Suppressor macrophage treated with lipopolysaccharide for 1 hour (primary cell): ENCODE results near the gene FLRT2.

Experiments used
- DNase-seq, 3 donors: peaks; one replicate each; pipeline ENCODE4 v3.0.0-alpha.2; 2020 to 2022

The FLRT2 gene

DNA sequence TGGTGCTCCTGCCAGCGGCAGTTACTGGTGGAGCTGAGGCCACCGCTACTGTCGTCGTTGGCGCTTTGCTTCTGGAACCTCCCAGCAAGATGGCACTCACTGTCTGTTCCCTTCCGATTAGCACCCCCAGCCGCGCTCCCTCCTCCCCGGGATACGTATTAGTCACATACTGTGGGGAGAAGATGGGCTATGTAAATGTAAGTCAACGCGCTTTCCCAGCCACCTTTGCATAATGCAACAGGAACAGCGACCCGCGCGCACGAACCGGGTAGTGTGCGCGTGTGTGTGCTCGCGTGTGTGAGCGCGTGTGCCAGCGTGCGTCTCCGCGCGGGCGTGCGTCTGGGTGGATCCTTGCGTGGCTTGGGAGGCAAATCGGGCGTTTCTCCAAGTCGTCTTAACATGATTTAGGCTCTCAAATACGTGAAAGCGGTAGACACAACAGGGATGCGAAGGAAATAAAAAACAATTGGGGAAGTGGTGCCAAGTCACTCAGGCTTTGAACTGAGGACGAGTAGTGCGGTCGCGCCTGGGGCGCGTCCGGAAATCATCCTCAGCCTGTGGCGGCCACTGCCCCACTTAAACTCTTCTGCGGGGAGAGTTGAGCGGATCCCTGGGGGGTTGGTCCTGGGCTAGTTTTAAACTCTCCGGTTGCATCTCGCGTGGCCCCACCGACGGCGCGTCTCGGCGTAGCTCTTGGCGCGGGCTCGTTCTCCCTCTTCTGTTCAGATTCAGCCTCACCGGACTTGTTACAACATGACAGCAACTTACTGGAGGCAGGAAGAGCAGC, 1.8 kb downstream of the FLRT2 start:
- DNase-seq, result peak; percentile 75 to 83 (median 83)

DNA sequence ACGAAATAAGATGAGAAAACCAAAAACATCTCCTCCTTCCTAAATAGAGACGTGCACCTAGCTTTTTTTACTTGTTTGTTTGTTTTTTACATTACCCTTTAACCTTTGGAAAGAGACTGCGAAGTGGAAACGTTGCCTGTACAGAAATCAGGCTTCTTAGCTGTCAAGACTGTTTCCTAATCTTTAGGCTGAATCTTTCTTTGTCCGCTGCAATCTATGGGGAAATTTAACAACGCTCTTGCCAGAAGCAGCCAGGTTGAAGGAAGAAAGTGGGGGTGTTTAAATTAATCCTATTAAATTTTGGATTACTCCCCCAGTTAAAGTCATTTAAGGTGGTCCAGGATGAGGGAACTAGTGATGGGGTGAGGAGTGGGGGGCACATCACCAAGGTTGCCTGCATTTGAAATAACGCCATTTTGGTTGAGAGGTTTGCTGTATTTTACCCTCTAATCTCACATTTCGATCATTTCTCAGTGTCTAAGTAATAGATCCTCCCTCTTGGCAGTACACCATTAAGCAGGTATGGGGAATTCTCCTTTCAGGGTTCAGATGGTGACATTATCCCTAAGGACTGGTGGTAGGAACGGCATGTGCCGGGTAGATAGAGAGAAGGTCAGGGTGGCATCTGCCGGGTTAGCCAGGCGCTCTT, 2.6 kb downstream of the FLRT2 start:
- no peak for DNase-seq

DNA sequence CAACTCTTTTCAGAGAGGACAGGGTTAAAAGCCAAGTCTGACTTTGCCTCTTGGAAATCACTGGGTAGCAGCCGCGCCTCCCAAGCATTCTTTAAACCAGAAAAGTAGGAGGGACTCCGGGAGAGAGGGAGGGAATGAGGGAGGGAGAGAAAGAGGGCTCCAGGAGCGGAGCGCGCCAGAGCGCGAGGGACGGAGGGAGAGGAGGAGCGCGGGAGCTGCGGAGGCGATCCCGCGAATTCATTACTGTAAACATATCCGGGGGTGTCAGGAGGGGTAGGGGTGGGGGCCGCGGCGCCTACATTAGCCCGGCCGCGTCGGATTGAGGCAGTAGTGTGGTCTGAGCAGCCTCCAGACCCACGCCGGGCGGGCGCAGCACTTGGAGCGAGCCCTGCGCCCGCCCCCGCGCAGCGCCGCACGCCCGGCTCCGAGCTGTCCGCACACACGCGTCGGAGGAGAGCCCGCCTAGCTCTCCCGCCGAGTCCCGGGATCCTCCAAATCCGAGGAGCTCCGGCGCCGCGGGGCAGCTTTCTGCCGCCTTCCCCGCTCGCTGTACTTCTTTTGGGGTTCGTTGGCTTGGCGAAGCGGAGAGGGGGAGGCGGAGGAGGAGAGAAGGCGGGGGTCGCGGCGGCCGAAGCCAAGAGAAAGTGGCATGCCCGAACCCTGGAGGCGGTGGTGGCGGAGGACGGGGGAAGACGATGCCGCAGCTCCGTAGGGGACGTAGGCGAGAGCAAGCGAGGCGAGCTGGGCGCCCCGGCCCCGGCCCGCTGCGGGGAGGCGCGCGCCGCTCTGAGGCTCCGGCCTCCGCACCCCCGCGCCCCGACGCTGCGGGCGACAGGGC, 3.3 kb downstream of the FLRT2 start:
- DNase-seq, result peak; percentile 49 to 78 (median 62)

DNA sequence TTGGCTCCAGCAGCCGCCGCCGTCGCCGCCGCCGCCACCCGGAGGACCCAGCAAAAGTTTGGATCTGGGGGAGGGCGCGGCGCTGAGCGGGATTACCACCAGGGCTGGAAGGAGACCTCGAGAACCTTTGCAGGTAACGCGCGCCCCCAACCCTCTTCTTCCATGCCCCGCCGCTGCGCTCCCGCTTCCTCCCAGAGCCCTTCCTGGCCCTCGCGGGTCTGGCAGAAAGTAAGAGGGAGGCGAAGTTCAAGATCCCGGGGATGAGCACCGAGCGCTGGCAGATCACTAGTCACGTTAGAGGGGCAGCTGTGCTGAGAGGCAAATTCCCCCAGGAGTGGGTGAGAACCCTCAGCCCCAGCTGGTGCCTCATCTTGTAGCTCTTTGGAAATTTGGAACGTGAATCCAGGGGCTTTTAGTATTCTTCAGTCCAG, 3.9 kb downstream of the FLRT2 start:
- DNase-seq, result peak; percentile 46 to 59 (median 53)

DNA sequence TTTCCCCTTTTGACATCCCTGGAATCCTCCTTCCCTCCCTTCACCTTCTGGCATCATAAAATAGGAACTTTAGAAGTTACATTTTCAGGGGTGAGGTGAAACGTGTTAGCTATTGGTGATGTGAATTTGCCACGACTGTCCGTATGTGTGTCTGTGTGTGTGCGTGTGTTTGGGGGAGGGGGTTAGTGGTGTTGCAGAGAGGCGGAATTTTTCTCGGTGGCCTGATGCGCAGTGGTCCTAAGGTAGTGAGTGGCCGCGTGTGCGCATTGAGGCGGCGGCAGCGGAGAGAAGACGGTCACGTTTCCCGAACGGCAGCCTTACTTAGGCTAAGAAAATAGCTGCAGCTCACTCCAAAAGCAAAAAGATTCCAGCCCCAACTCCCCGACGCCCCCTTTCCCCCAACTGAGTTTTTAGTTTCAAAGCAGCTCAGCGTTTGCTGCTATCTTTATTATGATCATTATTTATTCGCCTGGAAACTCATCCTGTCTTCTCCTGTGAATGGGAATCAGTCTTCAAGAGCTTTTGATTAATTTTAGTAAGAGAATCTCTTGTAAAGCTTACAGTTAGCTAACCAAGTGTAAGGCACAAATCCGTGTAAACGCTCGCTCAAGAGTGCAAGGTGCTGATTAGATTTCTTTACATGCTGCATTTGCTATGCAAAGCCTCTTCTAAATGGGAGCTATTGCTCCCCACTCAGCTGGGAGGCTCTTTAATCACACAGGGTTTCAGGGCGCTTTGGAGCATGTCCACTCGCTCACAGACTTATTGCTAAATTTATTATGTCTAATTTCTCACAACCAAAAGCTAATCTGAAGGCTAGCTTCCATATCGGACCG, 4.7 kb downstream of the FLRT2 start:
- peak; percentile 10 to 38 (median 29) for DNase-seq

DNA sequence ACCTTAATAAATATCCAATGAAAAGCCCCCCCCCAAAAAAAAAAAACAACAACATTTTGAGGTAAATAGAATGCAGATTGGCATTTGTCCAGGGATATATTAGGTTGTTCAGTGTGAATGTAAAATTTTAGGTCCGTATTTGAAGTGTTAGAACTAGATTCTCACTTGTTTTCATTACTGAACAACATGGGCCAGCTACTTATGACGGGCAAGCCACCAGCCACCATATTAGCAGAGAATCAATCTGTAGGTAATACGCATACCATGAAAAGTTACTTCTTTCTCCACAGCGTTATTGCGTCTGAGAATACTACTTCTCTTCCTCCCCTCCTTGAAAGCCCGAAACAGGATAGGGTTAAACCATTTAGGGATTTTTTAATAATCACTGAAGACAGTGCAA, 5.4 kb downstream of the FLRT2 start:
- no peak for DNase-seq

DNA sequence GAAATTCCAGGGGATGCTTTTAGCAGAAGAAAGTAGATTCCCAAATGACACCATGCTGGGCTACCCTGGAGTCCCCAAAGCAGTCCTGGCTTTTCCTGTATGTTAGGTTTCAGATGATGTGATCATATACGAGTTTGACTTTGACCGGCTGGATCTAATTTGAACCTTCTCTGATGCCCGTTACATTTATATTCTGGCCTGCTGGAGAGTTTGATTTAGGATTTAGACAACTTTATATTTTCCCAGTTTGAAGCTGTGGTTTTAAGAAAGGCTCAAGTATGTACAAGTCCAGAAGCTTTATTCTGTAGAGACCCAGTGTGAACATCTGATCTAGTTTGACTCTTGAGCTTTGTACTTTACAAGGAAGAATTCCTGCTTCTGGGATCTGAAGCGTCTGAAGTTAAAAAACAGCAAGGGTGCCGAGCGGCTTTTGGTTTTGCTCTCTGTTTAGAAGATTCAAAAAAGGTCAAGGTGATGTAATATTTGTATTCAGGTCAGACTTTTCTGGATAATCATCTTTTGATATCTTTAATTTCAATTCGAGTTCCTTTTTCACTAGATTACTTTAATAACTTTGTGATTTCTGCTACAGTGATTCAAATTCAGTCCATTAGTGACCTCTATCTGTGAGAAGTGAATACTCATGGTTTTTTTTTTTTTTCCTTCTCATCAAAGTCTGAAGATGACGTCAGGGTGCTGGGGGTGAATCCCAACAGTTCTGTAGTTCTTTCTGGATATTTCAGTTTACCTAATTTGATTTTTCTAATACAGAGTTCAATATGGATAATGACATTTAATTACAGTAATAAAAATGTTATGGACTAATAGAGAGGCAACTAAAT, 6.3 kb downstream of the FLRT2 start:
- peak; percentile 74 to 86 (median 84) for DNase-seq

DNA sequence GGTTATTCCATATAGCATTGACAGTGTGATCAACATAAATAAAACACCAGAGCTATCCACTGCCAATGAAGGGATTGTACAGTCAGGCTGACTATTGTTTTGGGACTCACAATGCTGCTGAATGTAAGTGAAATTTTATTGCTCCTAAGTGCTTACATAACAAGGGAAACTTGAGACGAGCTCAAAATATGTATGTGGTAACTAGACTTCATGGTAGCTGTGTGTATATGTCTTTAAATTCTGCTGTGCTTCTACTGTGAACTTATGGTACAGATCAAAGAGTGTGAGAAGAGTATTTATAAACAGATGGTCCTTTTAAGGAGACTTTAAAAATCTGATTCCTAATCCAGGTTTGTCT, 6.9 kb downstream of the FLRT2 start:
- peak; percentile 27 to 44 (median 44) for DNase-seq

DNA sequence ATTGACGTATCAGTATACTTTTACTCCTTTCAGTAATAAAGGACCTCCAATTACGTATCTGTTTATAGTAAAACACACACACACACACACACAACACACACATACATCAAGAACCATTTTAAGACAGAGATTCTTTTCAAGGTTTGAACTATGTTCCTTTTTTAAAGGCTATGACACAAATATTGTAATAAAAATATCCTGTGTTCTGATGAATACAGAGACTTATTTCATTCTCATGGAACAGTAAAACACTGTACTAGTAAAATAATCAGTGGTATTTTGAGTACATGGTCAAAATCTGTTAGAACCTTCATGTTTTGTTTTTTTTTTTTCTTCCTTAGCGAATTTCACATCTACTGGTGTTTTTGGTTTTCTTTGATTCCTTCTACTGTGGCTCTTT, 7.6 kb downstream of the FLRT2 start:
- DNase-seq, result no peak

DNA sequence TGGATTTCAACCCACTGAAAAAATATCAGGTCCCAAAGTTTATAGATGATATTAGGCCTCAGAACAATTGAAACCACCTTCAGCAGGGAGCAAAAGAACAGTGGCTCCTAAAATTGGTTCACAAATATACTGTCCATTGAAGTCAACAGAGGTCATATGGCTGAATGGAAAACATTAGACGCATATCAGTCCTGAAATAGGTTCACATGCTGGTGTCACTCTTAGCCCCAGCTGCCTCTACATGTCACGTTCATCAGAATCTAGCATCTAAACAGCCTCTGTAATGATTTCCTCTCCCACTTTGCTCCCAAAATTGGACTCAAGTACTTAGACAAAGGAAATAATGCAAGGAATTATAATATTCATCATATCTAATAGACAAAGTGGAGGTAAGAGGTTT, 8.7 kb downstream of the FLRT2 start:
- no peak for DNase-seq

DNA sequence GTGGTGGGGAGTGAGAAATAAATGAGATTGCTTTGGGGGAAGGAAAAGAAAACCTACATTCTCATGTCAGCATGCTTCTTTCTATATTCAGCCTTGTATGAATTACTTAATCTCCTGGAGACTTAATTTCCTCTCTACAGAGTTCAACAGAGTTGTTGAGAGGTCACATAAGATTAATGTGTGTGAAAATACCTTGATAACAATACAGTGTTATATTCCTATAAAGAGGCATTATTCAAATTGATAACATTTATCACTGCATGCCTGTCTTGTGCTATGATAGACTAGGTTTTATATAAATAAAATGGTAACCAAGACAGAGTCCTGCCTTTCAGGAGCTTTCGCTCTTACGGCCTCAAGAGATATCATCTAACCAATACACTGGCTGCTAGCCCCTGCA, 9.6 kb downstream of the FLRT2 start:
- DNase-seq, result no peak

DNA sequence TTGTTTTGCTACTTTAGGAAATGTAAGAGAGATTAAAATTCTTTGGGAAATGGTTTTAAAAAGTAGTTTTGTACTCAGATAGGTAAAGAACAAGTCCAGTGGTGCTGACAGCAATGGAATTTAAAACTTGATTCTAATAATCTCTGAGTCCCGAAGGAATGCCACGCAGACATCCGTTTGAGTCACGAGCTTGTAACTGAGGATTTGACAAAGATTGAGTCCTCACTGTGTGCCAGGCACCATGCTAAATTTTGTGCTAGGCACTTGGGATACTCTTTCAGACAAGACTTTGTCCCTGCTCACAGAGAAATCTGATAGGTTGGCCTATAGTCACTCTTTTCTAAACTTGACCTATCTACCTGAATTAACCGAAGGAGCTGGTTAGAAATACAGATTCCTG, 12.7 kb downstream of the FLRT2 start:
- DNase-seq, result no peak

DNA sequence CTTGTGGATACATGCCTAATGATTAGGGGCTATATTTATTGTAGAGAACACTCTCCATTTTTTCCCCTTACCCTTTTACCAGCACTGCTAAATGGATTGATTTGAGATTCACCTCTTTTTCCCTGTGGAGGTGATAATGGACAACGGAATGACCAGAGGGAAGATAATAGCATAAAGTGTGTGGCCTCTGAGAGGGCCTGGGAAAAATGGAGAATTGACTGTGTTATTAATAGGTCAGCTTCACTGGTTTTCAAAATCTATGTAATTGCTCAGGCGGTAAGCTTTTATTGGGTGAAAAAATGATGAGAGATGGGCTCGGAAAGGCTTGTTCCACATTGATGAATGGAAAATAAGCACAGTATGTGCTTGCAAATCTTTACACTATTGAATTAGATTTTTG, 15.8 kb downstream of the FLRT2 start:
- no peak for DNase-seq

DNA sequence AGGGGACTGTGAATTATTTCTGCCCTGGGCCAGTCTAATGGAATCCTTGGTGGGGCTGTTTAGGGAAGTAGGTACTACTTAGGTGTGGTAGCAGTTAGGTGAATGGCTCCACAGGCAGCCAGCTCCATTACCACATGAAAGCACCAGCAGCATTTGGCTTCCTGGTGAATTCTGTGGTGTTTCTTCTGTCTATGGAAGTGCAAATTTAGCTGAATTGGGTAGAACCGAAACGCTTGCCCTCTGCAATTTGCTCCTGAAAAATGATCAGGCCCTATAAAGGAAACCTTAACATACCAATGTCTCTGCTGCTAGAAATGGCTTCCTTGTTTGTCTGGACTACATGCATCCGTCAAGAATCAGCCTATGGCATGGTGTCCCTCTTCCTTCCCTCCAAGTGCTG, 16.4 kb downstream of the FLRT2 start:
- DNase-seq, result no peak

DNA sequence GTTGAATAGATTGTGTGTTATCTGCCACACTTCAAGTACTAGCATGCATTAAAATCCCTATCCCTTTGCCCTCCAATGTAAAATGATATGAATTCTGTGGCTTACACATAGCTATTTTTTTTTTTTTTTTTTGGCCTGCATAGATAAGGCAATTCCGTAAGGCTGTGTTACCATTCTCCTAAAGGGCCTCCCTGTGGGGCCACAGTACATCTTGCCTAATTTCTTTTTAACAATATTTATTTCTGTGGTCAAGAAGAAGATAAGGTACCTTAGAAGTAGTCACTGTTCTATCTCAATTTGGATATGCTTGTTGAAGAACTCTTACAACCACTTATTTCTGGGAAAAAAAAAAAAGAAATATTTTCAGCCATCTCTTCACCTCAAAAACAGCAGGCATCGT, 19.8 kb downstream of the FLRT2 start:
- no peak for DNase-seq

DNA sequence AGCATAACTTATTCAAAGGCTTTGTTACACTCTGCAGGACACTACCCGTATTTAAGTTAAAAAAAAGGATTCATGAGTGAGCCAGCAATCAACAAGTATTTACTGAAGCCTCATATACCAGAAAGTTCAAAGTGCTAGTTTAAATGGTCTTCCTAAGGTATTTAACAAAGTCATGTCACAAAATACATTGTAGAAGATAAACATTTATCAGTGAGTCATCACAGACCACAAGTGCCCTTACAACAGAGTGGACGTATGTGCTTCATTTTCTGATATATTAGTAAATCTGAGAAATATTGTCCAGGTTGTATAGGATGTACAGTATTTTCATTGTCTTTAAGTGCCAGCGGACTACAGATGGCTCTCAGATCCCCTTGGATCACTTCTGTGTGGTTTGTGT, 24.2 kb downstream of the FLRT2 start:
- no peak for DNase-seq

DNA sequence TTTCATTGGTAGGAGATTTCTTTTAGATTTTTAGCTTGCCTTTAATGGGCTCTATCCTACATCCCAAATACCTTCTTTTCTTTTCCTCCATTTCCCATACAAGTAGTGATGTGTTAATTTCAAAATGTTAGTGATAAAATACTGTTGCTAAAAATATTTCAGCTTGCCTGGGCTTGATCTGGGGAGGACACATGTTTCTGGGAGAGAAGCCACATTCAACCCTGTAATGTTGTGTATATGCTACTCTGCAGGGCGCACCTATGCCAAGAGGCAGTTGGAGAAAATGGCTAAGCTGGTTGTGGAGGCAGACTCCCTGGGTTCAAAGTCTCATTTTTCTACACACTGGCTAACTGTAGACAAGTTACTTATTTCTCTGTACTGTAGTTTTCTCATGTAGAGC, 26.3 kb downstream of the FLRT2 start:
- DNase-seq, result no peak

DNA sequence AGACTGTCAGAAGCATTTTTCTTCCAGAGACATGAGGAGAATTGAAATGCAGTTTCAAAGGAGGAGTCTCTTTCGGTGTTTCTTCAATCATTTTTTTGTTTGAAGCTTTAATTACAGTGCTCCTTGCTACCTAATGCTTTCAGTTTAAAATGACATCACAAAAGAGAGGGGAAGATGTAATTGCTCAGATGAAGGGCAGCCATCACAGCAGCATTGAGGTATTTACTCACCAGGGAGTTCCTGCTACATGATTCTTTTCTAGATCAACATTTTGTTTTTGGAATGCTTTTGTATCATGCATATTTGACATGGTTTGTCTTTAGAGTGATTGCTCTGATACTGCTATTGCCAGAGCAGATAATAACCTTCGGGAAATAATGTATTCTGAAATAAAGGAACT, 28.6 kb downstream of the FLRT2 start:
- no peak for DNase-seq

DNA sequence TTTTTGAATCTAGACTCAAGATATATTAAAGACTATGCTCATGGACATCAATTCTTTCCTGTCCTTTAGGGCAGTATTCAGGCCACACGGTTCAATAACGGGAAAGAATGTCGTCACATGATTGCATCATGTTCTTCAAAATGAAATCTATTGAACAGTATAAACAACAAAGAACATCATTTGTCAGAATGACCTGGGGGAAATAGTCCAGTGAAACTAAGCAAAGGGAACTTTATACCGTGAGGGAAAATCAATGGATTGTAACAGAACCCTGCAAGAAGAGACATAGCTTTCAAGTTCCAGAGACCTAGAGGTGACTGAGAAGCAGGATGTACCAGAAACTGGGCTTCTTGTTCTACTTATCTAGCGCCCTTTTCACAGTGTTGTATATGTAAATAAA, 32.7 kb downstream of the FLRT2 start:
- no peak for DNase-seq

DNA sequence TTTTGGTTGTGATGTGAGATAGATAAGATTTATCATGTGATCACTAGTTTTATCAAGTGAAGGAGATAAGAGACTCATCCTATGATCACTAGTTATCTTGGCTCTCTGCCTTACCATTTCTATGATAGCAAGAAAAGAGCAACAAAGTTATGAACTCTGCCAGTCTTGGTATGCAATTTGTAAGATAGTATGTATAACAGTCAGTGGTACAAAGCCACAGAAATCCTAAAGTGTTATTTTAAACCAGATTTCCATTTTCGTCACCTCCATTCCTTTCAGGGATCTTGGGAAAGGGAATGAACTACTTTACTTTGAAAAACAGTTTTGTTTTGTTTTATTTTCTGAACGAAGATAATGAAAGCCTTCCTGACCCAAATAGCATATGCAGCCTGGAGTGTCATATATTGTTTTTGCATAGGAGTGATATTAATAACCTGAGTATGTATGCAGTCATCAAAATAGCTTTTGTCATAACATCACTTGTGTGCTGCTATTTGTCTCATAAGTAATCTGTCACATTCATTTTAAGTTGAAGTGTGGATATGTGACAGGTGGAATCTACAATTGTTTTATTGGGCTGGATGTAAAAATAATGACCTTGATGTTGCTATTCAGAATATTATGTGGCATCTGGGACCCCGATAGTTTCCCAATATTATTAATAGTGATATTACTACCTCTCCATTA, 35.0 kb downstream of the FLRT2 start:
- DNase-seq, result no peak

DNA sequence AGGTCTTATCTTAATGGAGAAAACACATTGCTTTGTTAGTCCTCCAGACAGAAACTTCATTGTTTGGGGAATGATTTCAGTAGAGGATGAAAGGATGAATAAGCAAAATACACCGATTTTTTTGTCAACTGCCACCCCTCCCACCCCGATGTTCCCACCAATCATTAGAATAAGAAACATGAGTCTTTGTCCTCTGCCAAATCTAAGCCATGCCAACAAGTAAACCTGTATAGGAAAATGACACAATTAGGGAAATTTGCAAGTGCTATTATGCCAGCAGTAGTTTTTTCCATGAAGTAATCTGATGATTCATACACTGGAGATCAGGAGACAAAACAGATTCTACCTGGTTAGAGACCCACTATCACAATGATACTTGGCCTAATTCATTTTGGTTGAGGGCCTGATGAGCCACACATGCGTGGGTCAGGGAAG, 35.9 kb downstream of the FLRT2 start:
- peak; percentile 16 to 51 (median 42) for DNase-seq
